NCI-H2171 (cell line): ENCODE data around the gene ANAPC7.
"Not testable (repeated sequence)": the region's sequence is repeated elsewhere in the genome, so short reads cannot be mapped to it uniquely, and the experiment has no call there.

Experiments used
- DNase-seq: peaks from one replicate; lab custom pipeline; 2025; lab: John Stamatoyannopoulos, UW

ANAPC7 gene

GRCh38 chr12:110348431-110349059 lies 55.0 kb downstream of the ANAPC7 start:
- DNase-seq: no peak

DNA sequence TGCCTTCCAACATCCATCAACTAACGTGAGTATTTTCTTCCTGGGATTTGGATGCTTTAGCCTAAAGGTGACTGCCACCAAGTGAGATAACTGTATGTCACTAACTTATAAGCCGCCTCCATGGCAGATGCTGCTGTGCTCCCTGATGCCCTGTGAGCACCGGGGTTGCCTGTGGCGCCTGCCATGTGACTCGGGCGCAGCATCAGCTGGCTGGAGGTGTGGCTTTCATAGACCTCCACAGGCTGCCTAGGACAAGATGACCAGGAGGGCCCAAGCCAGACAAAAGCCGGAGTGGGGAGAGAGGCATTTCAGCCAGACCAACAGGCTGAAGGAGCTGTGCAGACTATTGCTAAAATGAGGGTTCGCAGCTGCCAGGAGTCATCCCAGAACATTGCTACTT lies 55.7 kb downstream of the ANAPC7 start:
- DNase-seq: no peak

DNA sequence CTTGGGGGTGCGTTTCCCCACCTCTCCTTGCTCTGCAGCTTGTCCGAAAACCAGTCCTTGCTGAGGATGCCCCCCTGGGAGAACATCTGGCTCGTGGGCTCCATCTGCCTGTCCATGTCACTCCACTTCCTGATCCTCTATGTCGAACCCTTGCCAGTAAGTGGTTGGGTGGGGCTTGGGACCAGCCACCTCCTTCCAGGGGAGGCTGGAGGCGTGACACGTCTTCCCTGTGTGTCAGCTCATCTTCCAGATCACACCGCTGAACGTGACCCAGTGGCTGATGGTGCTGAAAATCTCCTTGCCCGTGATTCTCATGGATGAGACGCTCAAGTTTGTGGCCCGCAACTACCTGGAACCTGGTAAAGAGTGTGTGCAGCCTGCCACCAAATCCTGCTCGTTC lies 57.5 kb downstream of the ANAPC7 start:
- no peak for DNase-seq

DNA sequence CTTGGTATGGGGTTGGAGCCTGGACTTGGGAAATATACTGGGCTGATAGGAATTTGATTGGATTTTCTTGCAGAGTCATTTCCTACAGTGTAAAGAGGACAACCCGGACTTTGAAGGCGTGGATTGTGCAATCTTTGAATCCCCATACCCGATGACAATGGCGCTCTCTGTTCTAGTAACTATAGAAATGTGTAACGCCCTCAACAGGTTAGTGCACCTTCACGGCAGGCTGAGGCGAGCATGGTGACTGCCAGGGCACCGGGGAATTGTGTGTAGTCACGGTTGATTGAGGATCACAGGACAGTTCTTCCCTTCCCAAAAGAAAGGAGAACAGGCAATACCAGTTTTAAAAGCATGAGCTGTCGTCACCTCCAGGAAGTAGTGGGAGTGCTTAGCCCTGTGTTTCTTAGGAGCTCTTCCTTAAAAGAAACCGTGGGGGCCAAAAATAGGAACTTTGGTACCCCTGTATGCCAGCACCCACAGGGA lies 58.3 kb downstream of the ANAPC7 start:
- no peak for DNase-seq

DNA sequence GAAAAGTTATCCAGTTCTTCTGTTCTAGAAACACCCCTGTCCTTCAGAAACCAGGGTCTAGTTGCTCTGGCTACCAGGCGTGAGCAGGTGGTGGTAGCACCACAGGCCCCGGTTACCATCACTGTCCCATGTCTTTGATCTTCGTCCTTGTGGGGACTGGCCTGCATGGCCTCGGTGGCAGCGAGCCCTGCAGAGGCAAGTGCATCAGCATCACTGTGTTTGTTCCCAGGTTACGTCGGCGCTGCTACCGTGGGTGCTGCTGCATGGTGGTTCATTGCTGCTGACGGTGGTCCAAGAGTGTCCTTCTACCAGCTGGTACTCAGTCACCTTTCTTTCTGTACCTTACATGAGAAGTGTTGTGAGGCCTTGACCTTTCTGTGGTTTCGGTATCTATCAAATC lies 58.9 kb downstream of the ANAPC7 start:
- DNase-seq: no peak

GRCh38 chr12:110343736-110344555 lies 59.6 kb downstream of the ANAPC7 start:
- no peak for DNase-seq

- no peak for DNase-seq
Observed at GRCh38 chr12:110343114-110343513, 60.4 kb downstream of the ANAPC7 start.

DNA sequence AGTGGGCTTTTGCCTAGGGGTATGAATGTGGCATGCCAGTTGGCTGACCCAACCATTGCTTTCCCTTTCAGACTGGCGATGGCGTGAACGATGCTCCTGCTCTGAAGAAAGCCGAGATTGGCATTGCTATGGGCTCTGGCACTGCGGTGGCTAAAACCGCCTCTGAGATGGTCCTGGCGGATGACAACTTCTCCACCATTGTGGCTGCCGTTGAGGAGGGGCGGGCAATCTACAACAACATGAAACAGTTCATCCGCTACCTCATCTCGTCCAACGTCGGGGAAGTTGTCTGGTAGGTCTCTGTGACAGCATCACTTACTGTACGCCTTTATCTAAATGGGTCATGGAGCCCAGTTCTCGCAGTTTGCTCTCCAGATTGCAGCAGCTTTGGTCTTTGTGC lies 61.4 kb downstream of the ANAPC7 start:
- DNase-seq: no peak

- DNase-seq: no peak
Observed at GRCh38 chr12:110340706-110341105, 62.8 kb downstream of the ANAPC7 start.

DNA sequence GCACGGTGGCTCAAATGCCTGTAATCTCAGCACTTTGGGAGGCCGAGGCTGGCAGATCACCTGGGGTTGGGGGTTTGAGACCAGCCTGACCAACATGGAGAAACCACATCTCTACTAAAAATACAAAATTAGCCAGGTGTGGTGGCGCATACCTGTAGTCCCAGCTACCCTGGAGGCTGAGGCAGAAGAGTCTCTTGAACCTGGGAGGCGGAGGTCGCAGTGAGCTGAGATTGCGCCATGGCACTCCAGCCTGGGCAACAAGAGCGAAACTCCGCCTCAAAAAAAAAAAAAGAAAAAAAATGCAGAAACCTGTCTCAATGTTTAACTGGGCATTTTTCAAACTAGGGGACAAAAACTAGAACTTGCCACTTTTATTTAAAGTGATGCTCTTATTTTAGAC lies 63.2 kb downstream of the ANAPC7 start:
- not testable (repeated sequence) for DNase-seq

GRCh38 chr12:110339184-110339952 lies 64.1 kb downstream of the ANAPC7 start:
- DNase-seq: no peak

DNA sequence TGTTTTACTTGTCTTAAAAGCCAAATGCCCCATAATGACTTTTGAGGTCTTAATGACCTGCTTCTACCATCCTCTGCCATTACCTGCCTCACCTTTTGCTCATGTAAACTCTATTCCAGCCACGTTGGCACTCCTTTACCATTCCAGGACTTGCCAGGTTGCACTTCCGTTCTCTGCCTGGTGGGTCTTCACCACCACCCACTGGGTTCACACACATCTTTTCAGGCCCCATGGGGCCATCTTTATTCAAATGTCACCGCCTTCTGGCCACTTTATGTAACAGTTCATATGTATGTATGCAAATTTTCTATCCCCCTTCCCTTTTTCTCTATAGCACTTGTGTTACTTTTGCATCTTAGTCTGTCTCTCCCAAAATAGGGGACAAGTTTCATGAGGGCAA lies 64.8 kb downstream of the ANAPC7 start:
- DNase-seq: no peak

DNA sequence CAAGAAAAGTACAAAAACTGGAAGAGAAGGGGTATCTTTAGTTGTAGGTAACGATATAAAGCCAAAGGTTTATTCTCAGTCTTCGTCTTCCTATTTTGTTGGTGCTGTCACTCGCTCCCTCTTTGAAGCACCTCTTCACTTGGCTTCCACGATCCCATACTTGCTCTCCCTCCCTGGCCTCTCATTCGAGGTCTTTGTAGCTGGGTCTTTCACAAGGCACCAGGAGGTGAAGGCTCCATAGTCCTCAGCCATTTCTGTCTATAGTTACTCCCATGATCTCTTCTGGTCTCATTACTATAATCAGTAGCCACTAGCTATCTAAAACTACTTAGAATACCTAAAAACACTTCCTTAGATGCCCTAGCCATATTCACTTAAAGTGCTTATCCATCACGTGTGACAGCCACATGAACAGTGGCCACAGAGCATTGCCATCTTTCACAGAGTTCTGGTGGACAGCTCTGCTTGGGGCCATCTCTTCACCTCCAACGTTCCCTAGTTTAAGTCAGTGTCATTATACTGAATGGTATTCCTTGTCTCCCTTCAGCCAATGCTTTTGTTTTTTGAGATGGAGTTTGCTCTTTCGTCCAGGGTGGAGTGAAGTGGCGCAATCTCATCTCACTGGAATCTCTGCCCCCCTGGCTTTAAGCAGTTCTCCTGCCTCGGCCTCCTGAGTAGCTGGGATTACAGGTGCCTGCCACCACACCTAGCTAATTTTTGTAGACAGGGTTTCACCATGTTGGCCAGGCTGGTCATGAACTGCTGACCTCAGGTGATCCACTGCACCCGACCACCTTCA lies 65.4 kb downstream of the ANAPC7 start:
- no peak for DNase-seq

DNA sequence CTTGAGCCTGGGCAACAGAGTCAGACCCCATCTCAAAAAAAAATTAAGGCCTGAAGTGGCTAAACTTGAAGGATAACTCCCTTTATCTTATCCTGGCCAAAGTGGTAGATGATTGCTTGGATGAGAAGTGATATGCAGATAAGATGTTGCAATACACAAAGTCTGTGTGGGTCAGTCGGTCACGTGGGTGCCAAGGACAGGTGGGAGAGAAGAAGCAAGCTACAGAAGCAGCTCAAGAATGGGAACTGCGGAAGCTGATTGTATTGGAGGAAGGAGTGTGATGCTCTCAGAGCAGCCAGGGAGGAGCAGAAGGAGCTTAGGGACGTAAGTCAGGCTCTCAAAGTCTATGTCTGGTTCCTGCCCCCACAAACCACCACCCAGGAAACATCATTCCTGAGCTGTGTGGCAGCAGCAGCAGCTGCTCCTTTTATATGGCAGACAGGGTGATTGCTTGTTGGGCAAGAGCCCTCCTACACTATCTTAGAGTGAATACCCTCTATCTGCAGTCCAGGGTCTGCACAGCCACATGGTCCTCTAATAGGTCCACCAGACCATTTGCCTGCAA lies 67.9 kb downstream of the ANAPC7 start:
- no peak for DNase-seq

GRCh38 chr12:110333201-110333600 lies 70.3 kb downstream of the ANAPC7 start:
- DNase-seq: no peak

GRCh38 chr12:110330544-110330943 lies 73.0 kb downstream of the ANAPC7 start:
- DNase-seq: no peak

- no peak for DNase-seq
Observed at GRCh38 chr12:110330124-110330523, 73.4 kb downstream of the ANAPC7 start.

- DNase-seq: no peak
Observed at GRCh38 chr12:110329710-110330109, 73.8 kb downstream of the ANAPC7 start.
